HG03439 (cell line): Measurements from ENCODE around the gene SECISBP2L.
"Not testable (repeated sequence)": the region's sequence is repeated elsewhere in the genome, so short reads cannot be mapped to it uniquely, and the experiment has no call there.

Experiments used
- ATAC-seq: cut with Tn5 transposase; IDR thresholded peaks from one replicate; pipeline ENCODE4 v1.9.1; 2021; ENCODE audit warnings: mild to moderate bottlenecking, moderate library complexity; ENCODE audit not compliant: unreplicated experiment

SECISBP2L gene

GRCh38 chr15:49046220-49047102 is at the start of gene SECISBP2L:
Gene SECISBP2L, minus strand, starts transcription at chr15:49046446. Its CDS starts 147 bp downstream, at chr15:49046299.
- peak; percentile 90 for ATAC-seq

- ATAC-seq, result no peak
Observed at GRCh38 chr15:49094923-49095322, 48.7 kb upstream of the SECISBP2L start.

GRCh38 chr15:49093252-49094105 is 47.2 kb upstream of the SECISBP2L start:
- ATAC-seq, result no peak

GRCh38 chr15:49088996-49089395 is 42.8 kb upstream of the SECISBP2L start:
- no peak for ATAC-seq

- no peak for ATAC-seq
Observed at GRCh38 chr15:49085696-49086459, 39.6 kb upstream of the SECISBP2L start.

GRCh38 chr15:49084285-49084570 is 38.0 kb upstream of the SECISBP2L start:
- ATAC-seq, result no peak

- no peak for ATAC-seq
Observed at GRCh38 chr15:49083401-49084284, 37.4 kb upstream of the SECISBP2L start.

- no peak for ATAC-seq
Observed at GRCh38 chr15:49082960-49083359, 36.7 kb upstream of the SECISBP2L start.

GRCh38 chr15:49079340-49080039 is 33.2 kb upstream of the SECISBP2L start:
- ATAC-seq, result no peak

- ATAC-seq, result no peak
Observed at GRCh38 chr15:49075881-49076280, 29.6 kb upstream of the SECISBP2L start.

GRCh38 chr15:49074589-49075287 is 28.5 kb upstream of the SECISBP2L start:
- not testable (repeated sequence) for ATAC-seq

GRCh38 chr15:49066372-49066771 is 20.1 kb upstream of the SECISBP2L start:
- ATAC-seq, result no peak

GRCh38 chr15:49064884-49065283 is 18.6 kb upstream of the SECISBP2L start:
- ATAC-seq, result no peak

- no peak for ATAC-seq
Observed at GRCh38 chr15:49064281-49064653, 18.0 kb upstream of the SECISBP2L start.

GRCh38 chr15:49063402-49064280 is 17.4 kb upstream of the SECISBP2L start:
- no peak for ATAC-seq

GRCh38 chr15:49062900-49063299 is 16.7 kb upstream of the SECISBP2L start:
- ATAC-seq, result no peak

- ATAC-seq, result no peak
Observed at GRCh38 chr15:49060710-49061495, 14.7 kb upstream of the SECISBP2L start.
